TTC549 (cell line): Measurements from ENCODE around the gene CPA5.
"Not testable (repeated sequence)": the region's sequence is repeated elsewhere in the genome, so short reads cannot be mapped to it uniquely, and the experiment has no call there.

Experiments used
- FAIRE-seq: peaks from 2 replicates; lab custom pipeline; 2012; peaks lifted over from hg19 to GRCh38; lab: Jason Lieb, UNC

CPA5 gene

GRCh38 chr7:130344271-130344866 lies at the start of gene CPA5:
Gene CPA5, plus strand, starts transcription at chr7:130344816. Its CDS starts 1,670 bp downstream, at chr7:130346486.
- FAIRE-seq, result no peak

GRCh38 chr7:130296221-130296951 lies 48.2 kb upstream of the CPA5 start:
- no peak for FAIRE-seq

- FAIRE-seq, result no peak
Observed at GRCh38 chr7:130297628-130298543, 46.7 kb upstream of the CPA5 start.

- no peak for FAIRE-seq
Observed at GRCh38 chr7:130298544-130299326, 45.9 kb upstream of the CPA5 start.

- no peak for FAIRE-seq
Observed at GRCh38 chr7:130299866-130300265, 44.8 kb upstream of the CPA5 start.

GRCh38 chr7:130301501-130302020 lies 43.1 kb upstream of the CPA5 start:
- FAIRE-seq, result no peak

GRCh38 chr7:130302649-130303048 lies 42.0 kb upstream of the CPA5 start:
- FAIRE-seq, result no peak

GRCh38 chr7:130303127-130303526 lies 41.5 kb upstream of the CPA5 start:
- FAIRE-seq, result no peak

GRCh38 chr7:130303551-130303950 lies 41.1 kb upstream of the CPA5 start:
- no peak for FAIRE-seq

- FAIRE-seq, result no peak
Observed at GRCh38 chr7:130303982-130304381, 40.6 kb upstream of the CPA5 start.

GRCh38 chr7:130304878-130305277 lies 39.7 kb upstream of the CPA5 start:
- FAIRE-seq, result no peak

- no peak for FAIRE-seq
Observed at GRCh38 chr7:130305433-130306042, 39.1 kb upstream of the CPA5 start.

GRCh38 chr7:130309986-130310385 lies 34.6 kb upstream of the CPA5 start:
- no peak for FAIRE-seq

GRCh38 chr7:130314305-130314704 lies 30.3 kb upstream of the CPA5 start:
- no peak for FAIRE-seq

- no peak for FAIRE-seq
Observed at GRCh38 chr7:130319541-130319940, 25.1 kb upstream of the CPA5 start.

GRCh38 chr7:130321542-130322229 lies 22.9 kb upstream of the CPA5 start:
- FAIRE-seq, result not testable (repeated sequence)

GRCh38 chr7:130322615-130323014 lies 22.0 kb upstream of the CPA5 start:
- no peak for FAIRE-seq

- FAIRE-seq, result no peak
Observed at GRCh38 chr7:130324306-130324943, 20.2 kb upstream of the CPA5 start.

GRCh38 chr7:130329681-130330080 lies 14.9 kb upstream of the CPA5 start:
- FAIRE-seq, result no peak
